ENCODE data around the gene TMTC1. TPM values are rescaled to one million over a fixed set of nuclear protein-coding genes. Genes with fewer than 3 reads are reported as not detected.
A peak's percentile ranks its signal among the peaks of the same experiment; 100 is the strongest.

The TMTC1 gene
- total and polyA plus RNA-seq, 5 donors from 2014 or later, result not detected

- ATAC-seq (ENCODE audit: low read depth in 2 of 2), result no peak
Observed at GRCh38 chr12:29743801-29744200, 39.9 kb downstream of the TMTC1 start.

DNA sequence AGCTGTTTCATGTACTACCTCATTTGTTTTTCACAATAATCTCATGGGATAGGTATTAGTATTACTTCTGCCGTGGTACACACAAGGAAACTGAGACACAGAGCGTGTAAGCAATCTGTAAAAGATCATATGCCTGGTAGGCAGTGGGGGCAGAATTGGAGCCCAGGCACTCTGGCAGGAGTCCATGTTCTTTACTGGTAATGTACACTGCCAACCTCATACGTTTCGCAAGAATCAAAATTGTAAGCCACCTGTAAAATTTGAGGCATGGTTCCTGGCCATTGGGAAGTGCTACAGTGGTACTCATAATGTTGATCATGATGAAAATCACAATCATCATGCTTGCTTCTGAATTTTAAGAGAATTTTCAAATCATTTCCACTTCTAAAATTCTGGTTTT, 40.7 kb downstream of the TMTC1 start:
- no peak overlapping the region for H3K27ac ChIP-seq (ENCODE audit: insufficient read depth, low read length, poor library complexity, severe bottlenecking)
- DNase-seq, result no peak
- no peaks in the 10 kb centered on the region for H3K4me1 Mint-ChIP-seq

More at GRCh38 chr12:29743801-29744200, 39.9 kb downstream of the TMTC1 start:
- Histone ChIP-seq H3K9me3 (ENCODE audit: control insufficient read depth in 2 of 2, low read length in 2 of 2) (no peaks in the 10 kb centered on the region), H3K4me1 (ENCODE audit: control insufficient read depth, insufficient read depth, low read length, poor library complexity, severe bottlenecking) (no peaks in the 10 kb centered on the region), H3K27ac (ENCODE audit: insufficient read depth, low read length, poor library complexity, severe bottlenecking) (no peak overlapping the region), H3K27me3 (ENCODE audit: control insufficient read depth, insufficient read depth, low read length) (no peaks in the 10 kb centered on the region), H3K36me3 (ENCODE audit: control insufficient read depth, insufficient read depth, low read length) (no peaks in the 10 kb centered on the region), H3K4me3 (ENCODE audit: low read depth, low read length) (no peak overlapping the region)
- no peak overlapping the region for H3K27ac Mint-ChIP-seq
- DNase-seq, result no peak
- H3K27me3 Mint-ChIP-seq, result no peaks in the 10 kb centered on the region
- H3K4me1 Mint-ChIP-seq, result no peaks in the 10 kb centered on the region
- H3K9me3 Mint-ChIP-seq, result peaks cover 0 to 5% (median 1%) of the 10 kb centered on the region in 7 donors
- no peak overlapping the region for H3K4me3 Mint-ChIP-seq
- no peaks in the 10 kb centered on the region for H3K36me3 Mint-ChIP-seq

DNA sequence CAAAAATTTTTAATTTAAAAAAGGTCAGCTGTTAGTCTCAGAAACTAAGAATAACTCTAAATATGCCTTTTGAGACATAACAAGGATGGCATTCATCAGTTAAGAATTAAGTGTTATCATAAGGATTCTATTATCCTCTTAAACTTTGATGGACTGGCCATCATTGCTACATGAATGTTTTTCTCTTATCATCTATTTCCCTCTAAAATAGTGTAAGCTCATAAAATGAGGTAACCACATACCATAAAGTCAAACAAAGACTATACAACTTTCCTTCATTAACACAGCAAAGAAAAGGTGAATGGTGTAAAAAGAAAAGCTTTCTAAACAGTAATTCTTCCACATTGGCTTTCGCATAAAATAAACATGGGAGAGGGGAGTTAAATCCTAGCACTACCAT, 41.1 kb downstream of the TMTC1 start:
- no peak overlapping the region for H3K4me3 ChIP-seq (ENCODE audit: low read depth, low read length)
- H3K36me3 ChIP-seq (ENCODE audit: control insufficient read depth, insufficient read depth, low read length), result no peaks in the 10 kb centered on the region
- H3K27ac Mint-ChIP-seq, result no peak overlapping the region
- DNase-seq (no peak), ATAC-seq (ENCODE audit: low read depth in 2 of 2) (no peak)
- no peaks in the 10 kb centered on the region for H3K4me1 Mint-ChIP-seq
- no peaks in the 10 kb centered on the region for H3K4me1 ChIP-seq (ENCODE audit: control insufficient read depth, insufficient read depth, low read length, poor library complexity, severe bottlenecking)
- H3K27me3 ChIP-seq (ENCODE audit: control insufficient read depth, insufficient read depth, low read length), result no peaks in the 10 kb centered on the region
- H3K27ac ChIP-seq (ENCODE audit: insufficient read depth, low read length, poor library complexity, severe bottlenecking), result no peak overlapping the region
- no peak overlapping the region for H3K4me3 Mint-ChIP-seq
- H3K36me3 Mint-ChIP-seq, result no peaks in the 10 kb centered on the region
- H3K9me3 Mint-ChIP-seq, result peaks cover 0 to 5% (median 0%) of the 10 kb centered on the region in 7 donors
- no peaks in the 10 kb centered on the region for H3K9me3 ChIP-seq (ENCODE audit: control insufficient read depth in 2 of 2, low read length in 2 of 2)
- H3K27me3 Mint-ChIP-seq, result no peaks in the 10 kb centered on the region

More for the DNA sequence above, 40.7 kb downstream of the TMTC1 start:
- no peaks in the 10 kb centered on the region for H3K27me3 Mint-ChIP-seq
- no peak for ATAC-seq (ENCODE audit: low read depth in 2 of 2)
- H3K27ac Mint-ChIP-seq, result no peak overlapping the region
- H3K36me3 Mint-ChIP-seq, result no peaks in the 10 kb centered on the region
- Histone ChIP-seq H3K9me3 (ENCODE audit: control insufficient read depth in 2 of 2, low read length in 2 of 2) (no peaks in the 10 kb centered on the region), H3K4me3 (ENCODE audit: low read depth, low read length) (no peak overlapping the region), H3K4me1 (ENCODE audit: control insufficient read depth, insufficient read depth, low read length, poor library complexity, severe bottlenecking) (no peaks in the 10 kb centered on the region), H3K36me3 (ENCODE audit: control insufficient read depth, insufficient read depth, low read length) (no peaks in the 10 kb centered on the region), H3K27me3 (ENCODE audit: control insufficient read depth, insufficient read depth, low read length) (no peaks in the 10 kb centered on the region)
- H3K4me3 Mint-ChIP-seq, result no peak overlapping the region
- H3K9me3 Mint-ChIP-seq, result peaks cover 0 to 5% (median under 1%) of the 10 kb centered on the region in 7 donors

GRCh38 chr12:29741342-29742241, 42.1 kb downstream of the TMTC1 start:
- no peaks in the 10 kb centered on the region for H3K9me3 ChIP-seq (ENCODE audit: control insufficient read depth in 2 of 2, low read length in 2 of 2)
- ATAC-seq (ENCODE audit: low read depth in 2 of 2), result no peak
- no peaks in the 10 kb centered on the region for H3K27me3 ChIP-seq (ENCODE audit: control insufficient read depth, insufficient read depth, low read length)
- H3K36me3 ChIP-seq (ENCODE audit: control insufficient read depth, insufficient read depth, low read length), result no peaks in the 10 kb centered on the region
- H3K4me1 ChIP-seq (ENCODE audit: control insufficient read depth, insufficient read depth, low read length, poor library complexity, severe bottlenecking), result no peaks in the 10 kb centered on the region
- Mint-ChIP-seq H3K4me1 (no peaks in the 10 kb centered on the region), H3K36me3 (no peaks in the 10 kb centered on the region), H3K9me3 (peaks cover 0 to 5% (median 0%) of the 10 kb centered on the region in 7 donors), H3K27me3 (no peaks in the 10 kb centered on the region), H3K4me3 (no peak overlapping the region), H3K27ac (no peak overlapping the region)
- DNase-seq, result no peak
- H3K4me3 ChIP-seq (ENCODE audit: low read depth, low read length), result no peak overlapping the region
- H3K27ac ChIP-seq (ENCODE audit: insufficient read depth, low read length, poor library complexity, severe bottlenecking), result no peak overlapping the region

DNA sequence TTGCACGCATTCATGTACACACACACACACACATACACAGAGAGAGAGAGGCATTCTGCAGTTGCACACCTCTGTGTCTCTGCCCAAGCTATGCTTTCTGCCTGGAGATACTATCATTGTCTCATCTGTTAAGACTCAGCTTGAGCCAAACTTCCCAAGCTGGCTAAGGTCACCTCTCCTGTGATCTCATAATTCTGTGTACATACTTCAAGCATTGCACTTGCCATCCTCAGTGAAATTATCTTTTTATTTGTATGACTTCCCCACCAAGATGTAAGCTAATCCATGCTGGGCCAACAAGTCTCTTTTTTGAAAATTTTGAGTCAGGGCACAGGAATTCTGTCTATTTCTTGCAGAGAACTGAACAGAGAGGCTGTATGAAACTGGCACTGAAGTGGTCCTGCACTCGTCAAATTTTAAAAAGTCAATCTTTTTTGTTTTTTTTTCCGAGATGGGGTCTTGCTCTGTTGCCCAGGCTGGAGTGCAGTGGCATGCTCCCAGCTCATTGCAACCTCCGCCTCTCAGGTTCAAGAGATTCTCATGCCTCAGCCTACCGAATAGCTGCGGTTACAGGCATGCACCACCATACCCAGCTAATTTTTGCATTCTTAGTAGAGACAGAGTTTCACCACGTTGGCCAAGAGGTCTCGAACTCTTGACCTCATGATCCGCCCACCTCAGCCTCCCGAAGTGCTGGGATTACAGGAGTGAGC, 44.3 kb downstream of the TMTC1 start:
- H3K36me3 Mint-ChIP-seq, result no peaks in the 10 kb centered on the region
- peaks cover 0 to 5% (median 0%) of the 10 kb centered on the region in 7 donors for H3K9me3 Mint-ChIP-seq
- no peaks in the 10 kb centered on the region for H3K27me3 Mint-ChIP-seq
- DNase-seq, result no peak
- H3K4me1 Mint-ChIP-seq, result no peaks in the 10 kb centered on the region
- H3K4me1 ChIP-seq (ENCODE audit: control insufficient read depth, insufficient read depth, low read length, poor library complexity, severe bottlenecking), result no peaks in the 10 kb centered on the region
- H3K4me3 ChIP-seq (ENCODE audit: low read depth, low read length), result no peak overlapping the region
- no peaks in the 10 kb centered on the region for H3K9me3 ChIP-seq (ENCODE audit: control insufficient read depth in 2 of 2, low read length in 2 of 2)
- ATAC-seq (ENCODE audit: low read depth in 2 of 2), result no peak
- no peaks in the 10 kb centered on the region for H3K27me3 ChIP-seq (ENCODE audit: control insufficient read depth, insufficient read depth, low read length)
- no peak overlapping the region for H3K27ac ChIP-seq (ENCODE audit: insufficient read depth, low read length, poor library complexity, severe bottlenecking)
- H3K27ac Mint-ChIP-seq, result peak overlapping the region in 1 of 3 donors; percentile 71
- no peaks in the 10 kb centered on the region for H3K36me3 ChIP-seq (ENCODE audit: control insufficient read depth, insufficient read depth, low read length)
- H3K4me3 Mint-ChIP-seq, result no peak overlapping the region

GRCh38 chr12:29738365-29738764, 45.4 kb downstream of the TMTC1 start:
- Mint-ChIP-seq H3K4me3 (no peak overlapping the region), H3K27ac (no peak overlapping the region), H3K36me3 (no peaks in the 10 kb centered on the region), H3K4me1 (no peaks in the 10 kb centered on the region), H3K9me3 (peaks cover 0 to 5% (median 0%) of the 10 kb centered on the region in 7 donors), H3K27me3 (no peaks in the 10 kb centered on the region)
- DNase-seq, result no peak
- Histone ChIP-seq H3K4me3 (ENCODE audit: low read depth, low read length) (no peak overlapping the region), H3K36me3 (ENCODE audit: control insufficient read depth, insufficient read depth, low read length) (no peaks in the 10 kb centered on the region), H3K27ac (ENCODE audit: insufficient read depth, low read length, poor library complexity, severe bottlenecking) (no peak overlapping the region), H3K4me1 (ENCODE audit: control insufficient read depth, insufficient read depth, low read length, poor library complexity, severe bottlenecking) (no peaks in the 10 kb centered on the region), H3K9me3 (ENCODE audit: control insufficient read depth in 2 of 2, low read length in 2 of 2) (no peaks in the 10 kb centered on the region), H3K27me3 (ENCODE audit: control insufficient read depth, insufficient read depth, low read length) (no peaks in the 10 kb centered on the region)
- no peak for ATAC-seq (ENCODE audit: low read depth in 2 of 2)

GRCh38 chr12:29737644-29738043, 46.1 kb downstream of the TMTC1 start:
- no peak for ATAC-seq (ENCODE audit: low read depth in 2 of 2)
- no peak overlapping the region for H3K4me3 Mint-ChIP-seq
- H3K9me3 Mint-ChIP-seq, result peaks cover 0 to 5% (median 0%) of the 10 kb centered on the region in 7 donors
- no peaks in the 10 kb centered on the region for H3K4me1 Mint-ChIP-seq
- H3K27me3 Mint-ChIP-seq, result no peaks in the 10 kb centered on the region
- Histone ChIP-seq H3K36me3 (ENCODE audit: control insufficient read depth, insufficient read depth, low read length) (no peaks in the 10 kb centered on the region), H3K9me3 (ENCODE audit: control insufficient read depth in 2 of 2, low read length in 2 of 2) (no peaks in the 10 kb centered on the region), H3K27me3 (ENCODE audit: control insufficient read depth, insufficient read depth, low read length) (no peaks in the 10 kb centered on the region), H3K4me1 (ENCODE audit: control insufficient read depth, insufficient read depth, low read length, poor library complexity, severe bottlenecking) (no peaks in the 10 kb centered on the region), H3K27ac (ENCODE audit: insufficient read depth, low read length, poor library complexity, severe bottlenecking) (no peak overlapping the region), H3K4me3 (ENCODE audit: low read depth, low read length) (no peak overlapping the region)
- no peaks in the 10 kb centered on the region for H3K36me3 Mint-ChIP-seq
- no peak overlapping the region for H3K27ac Mint-ChIP-seq
- no peak for DNase-seq
